ENCODE measurements around the gene CDK5.
A peak's percentile ranks its signal among the peaks of the same experiment; 100 is the strongest.

The CDK5 gene

GRCh38 chr7:151071032-151071866 lies 13.6 kb upstream of the CDK5 start:
- DNase-seq, result no peak

DNA sequence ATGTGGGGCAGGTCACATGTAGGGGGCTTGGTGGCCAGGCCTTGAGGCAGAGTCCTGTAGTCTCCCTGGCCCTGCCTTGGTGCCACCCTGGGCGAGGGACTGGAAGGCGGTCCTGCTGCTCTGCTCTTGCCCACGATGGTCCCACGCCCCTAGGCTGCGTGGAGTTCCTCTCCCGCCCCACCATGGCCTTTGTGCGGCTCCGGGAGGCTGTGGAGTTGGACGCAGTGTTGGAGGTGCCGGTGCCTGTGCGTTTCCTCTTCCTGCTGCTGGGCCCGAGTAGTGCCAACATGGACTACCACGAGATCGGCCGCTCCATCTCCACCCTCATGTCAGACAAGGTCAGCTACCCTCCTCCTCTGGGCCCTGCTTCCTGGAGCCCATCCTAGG lies 12.9 kb upstream of the CDK5 start:
- DNase-seq, result no peak

DNA sequence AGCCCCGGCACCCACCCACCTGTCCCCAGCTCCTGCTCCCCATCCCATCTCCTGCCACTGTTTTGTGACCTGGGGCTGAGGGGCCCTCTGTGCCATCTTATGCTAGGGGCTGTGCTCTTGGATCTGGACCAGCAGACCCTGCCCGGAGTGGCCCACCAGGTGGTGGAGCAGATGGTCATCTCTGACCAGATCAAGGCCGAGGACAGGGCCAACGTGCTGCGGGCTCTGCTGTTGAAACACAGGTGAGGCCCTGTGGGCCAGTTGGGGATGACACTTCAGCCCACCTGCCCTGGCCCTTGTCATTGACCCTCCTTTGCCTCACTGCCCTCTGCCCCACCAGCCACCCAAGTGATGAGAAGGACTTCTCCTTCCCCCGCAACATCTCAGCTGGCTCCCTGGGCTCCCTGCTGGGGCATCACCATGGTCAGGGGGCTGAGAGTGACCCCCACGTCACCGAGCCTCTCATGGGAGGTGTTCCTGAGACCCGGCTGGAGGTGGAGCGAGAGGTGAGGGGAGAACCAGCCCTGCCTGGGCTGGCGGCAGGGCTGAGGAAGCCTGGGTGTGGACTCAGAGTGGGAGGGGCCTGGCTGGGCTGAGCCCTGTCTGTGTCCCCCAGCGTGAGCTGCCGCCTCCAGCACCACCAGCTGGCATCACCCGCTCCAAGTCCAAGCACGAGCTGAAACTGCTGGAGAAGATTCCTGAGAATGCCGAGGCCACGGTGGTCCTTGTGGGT lies 12.3 kb upstream of the CDK5 start:
- no peak for DNase-seq

GRCh38 chr7:151068069-151068773 lies 10.5 kb upstream of the CDK5 start:
- no peak for DNase-seq

- no peak for DNase-seq
Observed at GRCh38 chr7:151066273-151066974, 8.7 kb upstream of the CDK5 start.

DNA sequence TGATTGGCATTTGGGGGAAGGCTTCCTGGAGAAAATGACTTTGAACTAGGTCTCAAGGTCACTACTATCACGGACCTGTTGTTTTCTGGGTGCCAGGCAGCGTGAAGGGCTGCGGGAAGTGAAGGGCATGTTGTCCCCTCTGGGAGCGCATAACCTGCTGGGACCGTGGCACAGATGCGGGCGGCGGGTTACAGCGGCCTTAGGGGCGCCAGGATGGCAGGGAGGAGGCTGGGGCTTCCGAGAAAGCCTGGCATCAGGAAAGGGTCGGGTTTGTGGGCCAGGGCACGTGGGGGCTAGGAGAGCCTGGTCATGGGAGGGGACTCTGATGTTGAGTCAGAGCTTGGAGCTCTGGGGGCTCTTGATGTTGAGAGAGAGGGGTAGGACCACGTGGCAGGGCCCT lies 7.8 kb upstream of the CDK5 start:
- DNase-seq, result no peak

DNA sequence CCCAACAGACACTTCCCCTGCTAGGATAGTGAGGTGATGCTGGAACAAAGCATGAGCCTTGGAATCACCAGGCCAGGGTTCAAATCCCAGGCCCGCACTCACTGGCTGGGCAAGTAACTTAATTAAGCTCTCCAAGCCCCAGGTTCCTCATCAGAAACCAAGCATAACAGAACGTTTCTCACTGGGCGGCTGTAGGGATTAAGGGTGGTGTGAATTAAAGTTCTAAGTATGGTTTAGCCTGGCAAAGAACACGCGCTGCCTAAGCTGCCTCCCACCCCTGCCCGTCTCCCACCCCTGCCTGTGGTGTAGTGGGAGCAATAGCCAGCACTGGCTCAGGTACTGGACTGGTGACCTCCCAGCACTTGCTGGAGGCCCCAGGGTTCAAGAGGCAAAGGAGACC lies 7.3 kb upstream of the CDK5 start:
- DNase-seq, result no peak

DNA sequence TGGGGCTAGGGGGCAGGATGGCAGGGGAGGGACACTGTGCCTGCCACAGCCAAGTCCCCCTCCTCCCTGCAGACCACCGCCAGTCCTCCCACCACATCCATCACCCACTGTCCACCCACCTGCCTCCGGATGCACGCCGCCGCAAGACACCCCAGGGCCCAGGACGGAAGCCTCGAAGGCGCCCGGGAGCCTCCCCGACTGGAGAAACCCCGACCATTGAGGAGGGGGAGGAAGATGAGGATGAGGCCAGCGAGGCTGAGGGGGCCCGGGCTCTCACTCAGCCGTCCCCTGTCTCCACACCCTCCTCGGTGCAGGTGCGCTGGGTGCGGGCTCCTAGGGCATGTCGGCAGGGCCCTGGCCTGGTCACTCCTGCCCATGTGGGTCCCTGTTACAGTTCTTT lies 6.8 kb upstream of the CDK5 start:
- no peak for DNase-seq

DNA sequence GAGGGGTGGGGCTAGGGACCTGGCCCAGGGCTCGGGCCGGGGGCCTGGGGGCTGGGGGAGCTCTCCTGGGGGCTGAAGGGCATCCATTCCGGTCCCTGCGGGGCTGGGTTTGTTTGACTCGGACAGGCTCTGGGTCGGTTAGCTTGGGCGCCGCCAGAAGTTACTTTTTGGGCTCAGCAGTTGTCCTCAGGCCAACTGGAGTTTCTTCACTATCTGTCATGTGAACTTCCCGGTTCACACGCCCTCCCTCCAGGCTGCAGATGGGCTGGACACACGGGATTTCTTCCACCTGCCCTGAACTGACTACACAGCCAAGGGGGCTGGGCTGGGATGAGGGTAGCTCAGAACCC lies 5.5 kb upstream of the CDK5 start:
- no peak for DNase-seq

GRCh38 chr7:151062399-151063211 lies 4.9 kb upstream of the CDK5 start:
- no peak for DNase-seq

DNA sequence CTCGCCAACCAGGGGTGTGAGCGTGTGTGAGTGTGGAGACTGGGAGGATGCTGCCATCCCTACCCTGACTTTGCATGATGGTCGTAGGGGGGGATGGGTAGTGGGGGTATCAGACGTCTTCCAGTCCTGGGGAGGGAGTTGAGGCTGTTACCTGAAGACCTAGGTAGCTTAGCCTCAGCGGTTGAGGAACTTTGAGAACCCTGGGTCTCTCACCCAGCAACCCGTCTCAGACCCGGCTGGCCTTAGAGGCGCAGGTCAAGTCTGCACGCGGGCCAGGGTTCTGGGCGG lies 4.4 kb upstream of the CDK5 start:
- DNase-seq, result no peak

- DNase-seq, result no peak
Observed at GRCh38 chr7:151061213-151062110, 3.8 kb upstream of the CDK5 start.

GRCh38 chr7:151060416-151061212 lies 2.9 kb upstream of the CDK5 start:
- DNase-seq, result no peak

DNA sequence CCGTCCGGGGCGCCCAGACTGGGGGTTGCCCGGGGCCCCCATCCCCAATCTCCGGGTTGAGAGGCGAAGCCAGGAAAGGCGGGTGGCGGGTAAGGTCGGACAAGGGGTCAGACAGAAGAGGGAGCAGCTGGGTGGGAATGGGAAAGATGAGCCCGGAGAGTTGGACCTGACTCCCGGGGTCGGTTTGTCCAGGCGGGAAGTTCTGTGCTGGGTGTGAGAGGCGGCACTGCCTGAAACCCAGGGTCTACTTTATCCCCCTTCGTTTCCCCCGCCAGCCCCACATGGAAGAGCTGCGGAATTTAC lies 2.4 kb upstream of the CDK5 start:
- DNase-seq, result no peak

GRCh38 chr7:151059367-151060112 lies 1.8 kb upstream of the CDK5 start, which contains the start of gene SLC4A2:
Gene SLC4A2, plus strand, starts transcription at chr7:151059589. Its CDS starts 2,399 bp downstream, at chr7:151061988.
- peak; percentile 56 for DNase-seq

DNA sequence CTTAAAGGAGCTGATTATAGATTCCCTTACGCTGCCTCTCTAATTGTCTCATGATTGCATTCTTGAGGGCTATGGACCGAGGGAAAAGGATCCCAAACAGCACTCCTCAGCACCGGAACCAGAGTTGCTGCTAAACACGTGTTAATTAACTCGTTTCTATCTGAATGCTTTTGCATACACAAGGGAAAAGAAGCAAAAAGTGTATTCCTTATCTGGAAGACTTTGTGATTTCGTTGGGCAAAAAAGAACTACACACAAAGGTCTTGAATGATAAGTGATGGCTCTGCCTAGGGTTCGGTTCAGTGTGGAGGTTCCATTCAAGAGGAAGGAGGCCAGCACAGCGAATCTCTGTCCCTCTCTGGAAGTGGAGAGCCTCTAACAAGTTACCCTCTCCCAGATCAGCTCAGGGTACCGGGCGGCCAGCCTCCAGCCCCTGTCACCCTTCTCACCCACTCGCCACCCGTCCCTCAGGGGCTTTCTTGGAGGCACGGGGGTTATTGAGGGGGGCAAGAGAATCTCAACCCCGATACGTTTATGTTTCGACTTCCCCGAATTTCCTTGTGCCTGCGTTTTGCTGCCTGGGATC lies 1.2 kb upstream of the CDK5 start:
- DNase-seq, result no peak

DNA sequence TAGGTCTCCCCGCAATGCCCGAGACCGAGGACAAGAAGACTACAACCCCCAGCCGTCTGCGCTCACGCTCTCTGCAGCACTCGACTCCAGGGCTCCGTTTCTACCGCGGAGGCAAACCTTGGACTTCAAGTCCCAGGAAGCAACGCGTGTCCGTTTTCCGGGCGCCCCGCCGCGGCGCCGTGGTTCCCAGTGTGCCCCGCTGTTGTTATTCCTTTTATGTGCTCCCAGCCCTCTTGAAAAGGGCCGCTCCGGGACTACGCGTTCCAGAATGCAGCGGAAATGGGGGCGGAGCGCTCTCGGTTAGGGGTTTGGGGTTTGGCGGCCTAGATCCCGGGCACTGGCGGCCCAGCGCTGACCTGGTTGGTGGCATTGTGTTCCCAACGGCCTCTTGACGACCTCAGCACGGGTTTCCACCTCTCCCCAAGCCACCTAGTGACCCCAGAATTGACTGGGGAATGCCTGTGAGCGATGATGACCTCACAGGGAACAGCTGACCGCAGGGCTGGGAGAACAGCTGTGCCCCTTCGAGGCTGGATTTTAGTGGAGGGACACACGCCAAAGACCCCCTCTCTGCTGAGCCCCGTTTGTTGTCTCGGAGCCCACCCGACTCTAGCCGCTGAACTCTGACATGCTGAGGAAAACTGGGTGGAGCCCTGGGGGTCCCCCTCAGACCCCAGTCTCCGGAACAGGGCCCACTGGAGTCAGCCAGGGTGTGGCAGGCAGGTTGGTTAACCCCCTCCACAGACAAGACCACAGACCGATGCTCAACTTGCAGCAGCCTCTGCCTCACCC lies 488 bp upstream of the CDK5 start:
- DNase-seq, result peak; percentile 98

DNA sequence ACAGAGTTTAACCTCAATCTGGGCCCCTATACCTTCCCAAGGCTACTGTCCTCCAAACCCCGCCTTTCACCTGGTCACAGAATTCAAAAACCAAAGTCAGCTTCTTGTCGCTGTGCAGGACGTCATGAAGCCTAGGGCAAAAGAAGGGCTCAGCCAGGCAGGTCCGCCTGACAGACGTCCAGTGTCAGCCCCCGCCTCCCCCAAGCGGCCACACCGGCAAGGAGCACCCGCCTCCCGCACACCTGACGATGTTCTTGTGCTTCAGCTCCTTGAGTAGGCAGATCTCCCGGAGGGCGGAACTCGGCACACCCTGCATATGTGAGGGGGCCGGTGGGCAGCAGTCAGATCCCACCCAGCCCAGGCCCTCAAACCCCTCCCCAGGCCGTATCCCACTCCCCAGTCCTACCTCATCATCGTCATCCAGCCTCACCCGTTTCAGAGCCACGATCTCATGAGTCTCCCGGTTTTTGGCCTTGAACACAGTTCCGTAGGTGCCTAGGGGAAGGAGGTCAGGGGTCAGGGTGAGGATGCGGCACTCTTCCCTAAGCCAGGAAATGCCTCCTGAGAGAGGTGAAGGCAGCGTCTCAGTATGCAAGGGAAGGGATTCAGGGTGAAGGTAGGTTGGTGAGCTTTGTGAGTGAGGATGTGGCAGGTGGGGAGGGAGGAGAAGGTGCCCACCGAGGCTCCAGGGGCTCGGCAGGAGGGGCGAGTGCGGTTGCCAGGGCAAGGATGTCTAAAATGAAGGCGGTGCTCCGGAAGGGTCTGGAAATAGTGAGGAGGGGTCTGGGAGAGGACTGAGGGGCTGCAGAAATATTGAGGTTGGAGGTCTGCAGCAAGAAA lies 811 bp downstream of the CDK5 start:
- no peak for DNase-seq
